ENCODE data around the gene C5orf58. TPM values are rescaled to one million over a fixed set of nuclear protein-coding genes. Genes with fewer than 3 reads are reported as not detected.

Gene C5orf58
- polyA plus RNA-seq, 1 donor (not counting 4 experiments of a cell fraction or from before 2014, with no cell fraction given) = not detected

DNA sequence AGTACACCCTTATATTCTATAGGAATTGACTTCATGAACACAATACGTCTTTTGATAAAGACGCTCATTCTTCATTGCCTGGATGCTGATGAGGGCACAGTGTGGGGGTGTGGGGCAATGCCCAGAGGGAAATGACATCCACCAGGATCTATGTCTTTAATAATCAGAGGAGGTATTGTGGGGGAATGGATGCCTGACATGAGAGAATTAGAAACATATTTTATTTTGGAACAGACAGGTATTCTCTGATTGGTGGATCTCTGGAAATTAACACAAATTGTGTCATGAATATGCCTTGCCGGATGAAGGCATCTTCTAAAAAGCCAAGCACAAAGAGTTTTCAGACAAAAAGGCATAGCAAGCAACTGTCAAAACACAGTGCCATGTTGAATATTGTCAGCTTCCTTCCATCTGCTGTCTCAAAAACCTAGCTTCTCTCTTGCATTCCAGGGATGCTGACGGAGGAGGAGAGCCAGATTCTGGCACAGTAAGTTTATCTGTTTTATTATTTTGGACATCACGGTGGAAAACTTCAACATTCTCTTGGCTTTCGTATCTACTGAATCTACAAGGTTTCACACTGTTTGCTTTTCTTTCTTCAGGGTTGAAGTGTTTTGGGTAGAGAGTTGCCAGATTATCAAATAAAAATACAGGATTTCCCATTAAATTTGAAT, 3.9 kb upstream of the C5orf58 start:
- H3K79me2 ChIP-seq (ENCODE audit: control insufficient read depth, insufficient read depth, low read length) = no peaks in the 10 kb centered on the region
- no peak overlapping the region for H3K27ac ChIP-seq (ENCODE audit: control insufficient read depth, insufficient read depth, low read length)
- H2AFZ ChIP-seq (ENCODE audit: control insufficient read depth, low read length) = no peak overlapping the region
- dilution Hi-C loops (cut with MboI; ENCODE audit: extremely low pct_ligation_motif_present, low sequenced_read_pairs) = no loop called here
- no peak overlapping the region for H3K4me2 ChIP-seq (ENCODE audit: control insufficient read depth, extremely low read depth, insufficient read depth, low read depth, low read length)
- no peak for TF ChIP-seq EZH2 (IDR thresholded peaks at IDR 0.05; ENCODE audit: low read length)
- TF ChIP-seq, protein P1, sequence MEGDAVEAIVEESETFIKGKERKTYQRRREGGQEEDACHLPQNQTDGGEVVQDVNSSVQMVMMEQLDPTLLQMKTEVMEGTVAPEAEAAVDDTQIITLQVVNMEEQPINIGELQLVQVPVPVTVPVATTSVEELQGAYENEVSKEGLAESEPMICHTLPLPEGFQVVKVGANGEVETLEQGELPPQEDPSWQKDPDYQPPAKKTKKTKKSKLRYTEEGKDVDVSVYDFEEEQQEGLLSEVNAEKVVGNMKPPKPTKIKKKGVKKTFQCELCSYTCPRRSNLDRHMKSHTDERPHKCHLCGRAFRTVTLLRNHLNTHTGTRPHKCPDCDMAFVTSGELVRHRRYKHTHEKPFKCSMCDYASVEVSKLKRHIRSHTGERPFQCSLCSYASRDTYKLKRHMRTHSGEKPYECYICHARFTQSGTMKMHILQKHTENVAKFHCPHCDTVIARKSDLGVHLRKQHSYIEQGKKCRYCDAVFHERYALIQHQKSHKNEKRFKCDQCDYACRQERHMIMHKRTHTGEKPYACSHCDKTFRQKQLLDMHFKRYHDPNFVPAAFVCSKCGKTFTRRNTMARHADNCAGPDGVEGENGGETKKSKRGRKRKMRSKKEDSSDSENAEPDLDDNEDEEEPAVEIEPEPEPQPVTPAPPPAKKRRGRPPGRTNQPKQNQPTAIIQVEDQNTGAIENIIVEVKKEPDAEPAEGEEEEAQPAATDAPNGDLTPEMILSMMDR (optimal IDR thresholded peaks at IDR 0.05 in 1 of 3, IDR thresholded peaks at IDR 0.05 in 1 of 3, conservative IDR thresholded peaks at IDR 0.05 in 1 of 3; ENCODE audit: extremely low read depth in 1 of 3, insufficient read depth in 2 of 3, low read length in 3 of 3) = no peak
- no peak overlapping the region for H3K4me3 ChIP-seq (ENCODE audit: control insufficient read depth in 2 of 3, extremely low read depth in 1 of 3, insufficient read depth in 2 of 3, low read depth in 1 of 3, low read length in 3 of 3)
- no peak for FAIRE-seq
- H3K9ac ChIP-seq (ENCODE audit: control insufficient read depth, extremely low read depth, insufficient read depth, low read length) = no peak overlapping the region
- H3K4me1 ChIP-seq (ENCODE audit: control insufficient read depth, extremely low read depth, insufficient read depth, low read length) = no peaks in the 10 kb centered on the region
- H3K36me3 ChIP-seq (ENCODE audit: control insufficient read depth in 2 of 2, extremely low read depth in 1 of 2, insufficient read depth in 2 of 2, low read length in 2 of 2) = no peaks in the 10 kb centered on the region
- no peaks in the 10 kb centered on the region for H4K20me1 ChIP-seq (ENCODE audit: control insufficient read depth, extremely low read depth, insufficient read depth, low read length)
- DNase-seq (ENCODE audit: low read depth, low spot score) = no peak
- no peaks in the 10 kb centered on the region for H3K9me3 ChIP-seq (ENCODE audit: control insufficient read depth, low read depth, low read length)
- no peaks in the 10 kb centered on the region for H3K27me3 ChIP-seq (ENCODE audit: control insufficient read depth, extremely low read depth, insufficient read depth, low read length)
- H3K9me1 ChIP-seq (ENCODE audit: control insufficient read depth, extremely low read depth, insufficient read depth, low read length) = no peaks in the 10 kb centered on the region

DNA sequence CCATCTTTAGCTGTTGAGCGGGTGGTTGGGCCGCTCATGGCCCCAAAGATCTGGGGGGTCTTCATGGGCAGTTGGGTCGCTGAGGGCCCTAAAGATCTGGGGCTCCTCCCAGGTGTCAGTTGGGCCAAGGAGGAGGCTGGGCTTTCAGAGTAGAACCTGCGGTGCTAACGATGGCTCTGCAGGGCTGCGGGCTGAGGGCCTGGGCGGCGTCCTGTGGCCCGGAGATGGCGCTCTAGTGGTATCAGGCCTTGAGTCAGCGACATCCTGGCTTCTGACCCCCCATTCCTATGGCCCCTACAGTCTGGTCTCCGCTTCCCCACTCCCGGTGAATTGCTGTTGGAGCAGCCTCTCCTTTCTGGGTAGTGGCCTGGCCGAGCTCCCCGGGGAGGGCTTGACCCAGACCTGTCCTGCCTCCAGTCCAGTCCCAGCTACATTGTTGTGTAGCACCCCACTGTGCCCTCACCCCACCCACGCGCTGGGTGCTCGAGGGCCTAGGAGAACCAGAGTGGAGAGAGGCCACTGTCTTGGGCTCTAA, 640 bp downstream of the C5orf58 start:
- Histone ChIP-seq H3K4me3 (ENCODE audit: control insufficient read depth in 2 of 3, extremely low read depth in 1 of 3, insufficient read depth in 2 of 3, low read depth in 1 of 3, low read length in 3 of 3) (no peak overlapping the region), H3K27ac (ENCODE audit: control insufficient read depth, insufficient read depth, low read length) (no peak overlapping the region), H3K9me1 (ENCODE audit: control insufficient read depth, extremely low read depth, insufficient read depth, low read length) (no peaks in the 10 kb centered on the region), H4K20me1 (ENCODE audit: control insufficient read depth, extremely low read depth, insufficient read depth, low read length) (no peaks in the 10 kb centered on the region), H2AFZ (ENCODE audit: control insufficient read depth, low read length) (no peak overlapping the region), H3K9me3 (ENCODE audit: control insufficient read depth, low read depth, low read length) (no peaks in the 10 kb centered on the region), H3K9ac (ENCODE audit: control insufficient read depth, extremely low read depth, insufficient read depth, low read length) (no peak overlapping the region), H3K4me2 (ENCODE audit: control insufficient read depth, extremely low read depth, insufficient read depth, low read depth, low read length) (no peak overlapping the region), H3K36me3 (ENCODE audit: control insufficient read depth in 2 of 2, extremely low read depth in 1 of 2, insufficient read depth in 2 of 2, low read length in 2 of 2) (no peaks in the 10 kb centered on the region), H3K4me1 (ENCODE audit: control insufficient read depth, extremely low read depth, insufficient read depth, low read length) (no peaks in the 10 kb centered on the region), H3K79me2 (ENCODE audit: control insufficient read depth, insufficient read depth, low read length) (no peaks in the 10 kb centered on the region), H3K27me3 (ENCODE audit: control insufficient read depth, extremely low read depth, insufficient read depth, low read length) (no peaks in the 10 kb centered on the region)
- no peak for TF ChIP-seq EZH2 (IDR thresholded peaks at IDR 0.05; ENCODE audit: low read length)
- TF ChIP-seq, protein P1 (optimal IDR thresholded peaks at IDR 0.05 in 1 of 3, IDR thresholded peaks at IDR 0.05 in 1 of 3, conservative IDR thresholded peaks at IDR 0.05 in 1 of 3; ENCODE audit: extremely low read depth in 1 of 3, insufficient read depth in 2 of 3, low read length in 3 of 3) = no peak
- no peak for DNase-seq (ENCODE audit: low read depth, low spot score)
- no peak for FAIRE-seq
- dilution Hi-C loops (cut with MboI; ENCODE audit: extremely low pct_ligation_motif_present, low sequenced_read_pairs) = no loop called here

Data from keratinocyte (primary cell).